ENCODE measurements around the gene FAM78B. TPM values are rescaled to one million over a fixed set of nuclear protein-coding genes. Genes with fewer than 3 reads are reported as not detected.

Gene FAM78B
- total RNA-seq, 1 donor from 2014 or later = 2.8 TPM

DNA sequence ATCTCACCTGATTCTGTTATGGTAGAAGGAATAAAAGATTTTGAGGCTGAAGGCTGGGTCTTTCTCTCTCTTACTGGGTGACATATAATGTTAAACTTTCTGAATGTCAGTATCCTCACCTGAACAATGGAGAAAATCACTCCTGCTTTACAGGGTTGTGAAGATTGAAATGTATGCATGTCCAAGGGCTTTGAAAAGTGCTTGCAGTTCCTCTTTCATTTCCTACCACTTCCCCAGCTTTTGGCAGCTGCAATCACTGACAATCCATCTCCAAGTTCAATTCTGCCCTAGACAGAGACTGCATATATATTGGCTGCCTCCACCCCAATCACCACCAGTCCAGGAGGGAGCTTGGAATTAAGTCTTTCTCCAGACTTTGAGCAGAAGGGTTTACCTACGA, 39.8 kb downstream of the FAM78B start:
- no peak for DNase-seq (ENCODE audit: low spot score)
- intact Hi-C loops (cut with DNase I) = no loop called here
- no peak for ATAC-seq

DNA sequence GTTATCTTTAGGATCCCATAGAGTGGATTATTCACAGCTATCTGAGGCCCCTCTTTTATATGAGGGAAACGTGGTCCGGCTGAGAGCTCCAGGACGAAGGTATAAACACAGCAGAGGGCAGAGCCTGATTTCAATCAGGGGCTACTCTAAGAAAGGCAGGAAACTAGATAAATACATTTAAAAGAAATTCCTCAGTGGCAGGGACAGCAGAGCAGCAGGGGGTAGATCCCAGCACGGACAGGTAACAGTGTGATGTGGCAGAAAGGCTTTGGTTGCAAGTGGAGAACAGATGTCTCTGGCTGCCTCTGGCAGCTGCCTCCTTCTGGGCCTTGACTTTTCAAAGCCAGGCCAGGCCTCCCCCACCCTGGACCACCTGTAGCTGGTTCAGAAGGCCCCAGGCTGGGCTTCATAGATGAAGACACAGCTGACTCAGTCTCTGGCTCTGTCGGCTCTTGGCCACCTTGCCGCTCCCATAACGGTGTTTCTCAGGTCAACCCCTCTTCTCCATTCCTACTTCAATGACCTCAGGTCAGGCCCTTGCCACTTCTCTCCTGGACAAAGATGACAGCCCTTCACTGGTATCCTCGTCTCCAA, 43.8 kb downstream of the FAM78B start:
- intact Hi-C loops (cut with DNase I) = no loop called here
- ATAC-seq = no peak
- DNase-seq (ENCODE audit: low spot score) = no peak

DNA sequence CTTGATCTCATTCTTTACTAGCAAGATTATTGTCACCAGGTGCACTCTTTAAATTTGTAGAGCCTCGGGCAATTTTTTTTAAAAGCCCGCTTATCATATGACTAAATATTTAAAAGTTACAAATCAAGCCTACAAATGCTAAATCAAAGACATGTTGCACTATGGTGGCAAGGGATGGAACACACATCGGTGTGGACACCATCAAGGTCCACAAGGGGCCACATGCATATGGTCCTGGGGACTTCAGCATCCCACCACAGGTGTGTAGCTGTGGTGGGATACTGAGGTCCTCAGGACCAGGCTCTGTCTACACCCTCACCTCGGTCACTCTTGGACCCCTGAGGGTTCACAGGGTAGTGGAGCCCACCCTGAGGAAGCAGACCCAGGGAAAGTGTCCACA, 45.8 kb downstream of the FAM78B start:
- no peak for ATAC-seq

DNA sequence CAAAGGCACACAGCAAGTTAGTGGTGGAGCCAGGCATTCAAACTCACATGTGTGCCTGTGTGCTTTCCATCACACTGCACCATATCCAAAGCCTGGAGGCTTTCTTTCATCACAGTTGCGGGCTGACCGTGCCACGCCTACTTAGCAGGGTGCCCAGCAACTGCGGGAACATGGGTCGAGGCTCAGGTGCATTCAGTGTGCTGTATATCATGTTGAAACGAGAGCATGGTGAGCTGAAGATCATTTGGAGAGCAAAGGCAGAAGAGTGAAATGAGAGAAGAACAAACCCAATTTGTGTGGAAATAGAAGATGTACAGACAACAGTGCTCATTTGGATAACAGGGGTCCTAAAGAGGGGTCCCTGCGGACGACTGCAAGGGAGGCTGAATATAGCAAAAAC, 46.5 kb downstream of the FAM78B start:
- intact Hi-C loops (cut with DNase I) = no loop called here
- no peak for ATAC-seq

More for the DNA sequence above, 45.8 kb downstream of the FAM78B start:
- intact Hi-C loops (cut with DNase I) = no loop called here
- DNase-seq (ENCODE audit: low spot score) = no peak

DNA sequence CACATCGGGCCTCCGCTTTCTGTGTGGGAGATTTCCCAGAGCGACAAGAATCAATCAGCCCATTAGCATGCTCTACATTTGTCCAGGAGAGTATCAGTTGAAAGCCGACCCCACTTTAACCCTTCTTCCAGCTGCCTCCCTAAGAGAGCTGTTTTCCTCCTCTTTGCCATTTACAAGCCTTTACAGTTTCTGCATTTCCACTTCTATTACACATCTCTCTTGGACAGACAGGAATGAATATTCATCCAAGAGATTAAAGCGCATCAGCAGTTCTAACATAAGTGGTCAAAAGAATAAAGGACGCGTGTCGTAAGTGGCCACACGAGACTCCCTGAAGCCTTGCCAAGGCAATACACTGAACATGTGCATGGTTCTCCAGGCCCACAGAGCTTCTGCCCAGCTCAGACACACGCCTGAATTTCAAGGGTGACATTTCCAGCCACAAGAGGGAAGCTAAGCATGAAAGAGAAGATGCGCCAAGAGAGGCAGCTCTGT, 47.3 kb downstream of the FAM78B start:
- DNase-seq (ENCODE audit: low spot score) (no peak), ATAC-seq (no peak)
- intact Hi-C loops (cut with DNase I) = no loop called here

More for the DNA sequence above, 46.5 kb downstream of the FAM78B start:
- DNase-seq (ENCODE audit: low spot score) = no peak

DNA sequence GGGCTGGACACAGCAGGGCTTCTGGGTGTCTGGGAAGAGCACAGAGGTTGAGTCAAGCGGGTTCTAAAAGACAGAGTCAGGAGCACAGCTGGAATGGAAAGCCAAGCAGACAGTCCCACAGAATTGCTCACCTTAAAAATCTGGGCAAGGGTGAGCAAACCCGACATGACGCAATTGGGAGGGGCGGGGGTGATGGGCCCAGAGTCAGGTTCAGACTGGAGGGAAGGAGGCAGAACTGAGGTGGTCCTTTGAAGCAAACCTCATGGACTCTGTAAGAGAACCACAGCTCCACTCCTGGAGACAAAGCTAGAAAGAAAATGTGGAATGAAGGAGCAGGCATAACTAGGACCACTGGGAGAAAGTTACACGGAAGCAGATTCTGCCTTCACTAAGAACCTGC, 49.0 kb downstream of the FAM78B start:
- intact Hi-C loops (cut with DNase I) = no loop called here
- DNase-seq (ENCODE audit: low spot score) = no peak
- no peak for ATAC-seq

DNA sequence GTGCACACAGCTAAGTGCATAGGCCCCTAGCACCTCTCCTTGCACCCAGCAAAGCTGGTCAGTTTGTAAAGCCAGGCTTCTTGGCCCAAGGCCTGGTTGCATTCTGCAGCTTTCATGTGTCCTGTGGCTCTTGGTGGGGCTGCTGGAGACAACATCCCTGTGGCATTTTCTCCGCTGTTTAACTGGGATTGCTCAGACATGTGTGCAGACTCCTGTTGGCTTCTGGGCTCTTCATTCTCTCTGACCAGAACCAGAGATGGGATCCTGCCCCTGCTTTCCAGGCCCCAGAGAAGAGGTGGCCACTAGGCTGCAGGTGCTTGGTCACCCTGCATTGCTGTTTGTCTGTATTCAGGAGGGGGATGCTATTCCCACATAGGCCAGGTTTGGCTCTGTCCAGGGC, 50.8 kb downstream of the FAM78B start:
- ATAC-seq (no peak), DNase-seq (ENCODE audit: low spot score) (no peak)
- intact Hi-C loops (cut with DNase I) = no loop called here

DNA sequence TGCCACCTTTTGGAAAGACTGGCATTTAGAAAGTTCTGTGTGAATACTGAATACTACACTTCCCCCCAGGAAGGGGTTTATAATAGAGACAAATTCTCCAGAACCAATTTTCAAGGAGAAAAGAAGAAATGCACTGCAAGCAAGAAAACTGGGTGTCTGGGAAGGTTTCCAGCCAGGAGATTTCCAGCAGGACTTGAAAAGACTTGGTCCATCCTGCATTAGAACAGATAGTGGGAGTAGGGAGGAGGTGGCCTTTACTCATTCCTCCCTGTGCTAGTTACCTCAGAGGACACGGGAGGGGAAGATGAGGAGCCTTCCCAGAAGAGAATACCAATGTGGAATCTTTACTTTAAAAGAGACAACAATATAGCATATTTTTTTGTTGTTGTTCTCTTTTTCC, 52.4 kb downstream of the FAM78B start:
- intact Hi-C loops (cut with DNase I) = no loop called here
- DNase-seq (ENCODE audit: low spot score) = no peak
- ATAC-seq = no peak

DNA sequence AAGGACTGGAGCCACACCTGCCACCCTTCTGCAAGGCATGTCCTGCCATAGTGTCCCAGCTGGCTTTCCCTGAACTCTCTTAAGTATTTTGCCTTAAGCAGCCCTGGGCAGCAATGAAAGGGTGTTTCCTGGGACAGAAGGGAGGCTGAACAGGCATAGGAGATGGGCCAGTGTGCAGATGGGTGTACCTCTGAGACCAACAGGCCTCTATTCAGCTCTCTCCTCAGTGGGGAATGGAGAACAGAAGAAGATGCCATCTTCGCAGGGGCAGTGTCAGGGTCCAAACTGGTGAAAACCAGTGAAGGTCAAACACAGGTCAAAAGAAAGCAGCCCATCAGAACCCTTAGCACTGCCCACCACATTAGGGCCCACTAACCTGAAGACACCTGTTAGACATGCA, 53.2 kb downstream of the FAM78B start:
- no peak for DNase-seq (ENCODE audit: low spot score)
- intact Hi-C loops (cut with DNase I) = no loop called here
- no peak for ATAC-seq

DNA sequence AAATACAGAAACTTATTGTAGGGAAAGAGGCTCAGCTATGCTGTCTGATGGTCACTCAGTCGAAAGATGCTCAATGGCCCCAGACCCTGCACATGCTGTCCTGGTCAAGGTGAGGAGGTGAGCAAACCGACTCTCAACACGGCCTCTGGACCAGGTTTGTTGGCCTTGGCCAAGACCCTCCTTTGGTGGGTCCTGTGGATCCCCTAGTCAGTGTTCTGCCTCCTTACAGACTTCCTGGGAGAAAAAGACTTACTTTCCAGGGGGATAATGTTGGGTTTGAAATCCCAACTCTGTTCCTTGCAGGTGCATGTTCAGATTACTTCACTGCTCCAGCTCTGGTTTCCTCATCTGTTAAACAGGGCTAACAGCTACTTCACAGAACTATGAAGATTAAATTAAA, 53.8 kb downstream of the FAM78B start:
- DNase-seq (ENCODE audit: low spot score) = no peak
- intact Hi-C loops (cut with DNase I) = no loop called here
- ATAC-seq = no peak

DNA sequence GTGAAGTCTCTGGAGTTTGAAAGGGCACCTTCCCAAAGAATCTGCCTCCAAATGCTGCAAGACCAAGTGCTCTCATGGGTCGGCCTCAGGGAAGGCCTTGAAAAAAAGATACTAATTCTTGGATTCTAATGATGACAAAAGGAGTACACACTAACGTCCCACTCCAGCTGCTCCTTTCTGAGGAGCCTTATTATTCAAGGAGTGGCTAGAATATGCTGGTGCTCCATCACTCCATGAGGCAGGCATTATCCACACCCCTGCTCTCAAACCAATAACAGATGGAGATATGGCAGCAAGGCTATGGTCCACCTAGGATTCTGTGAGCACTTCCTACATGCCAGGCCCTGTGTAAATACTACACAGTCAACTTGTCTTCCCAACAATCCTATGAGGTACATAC, 54.4 kb downstream of the FAM78B start:
- intact Hi-C loops (cut with DNase I) = no loop called here
- DNase-seq (ENCODE audit: low spot score) = no peak
- no peak for ATAC-seq

DNA sequence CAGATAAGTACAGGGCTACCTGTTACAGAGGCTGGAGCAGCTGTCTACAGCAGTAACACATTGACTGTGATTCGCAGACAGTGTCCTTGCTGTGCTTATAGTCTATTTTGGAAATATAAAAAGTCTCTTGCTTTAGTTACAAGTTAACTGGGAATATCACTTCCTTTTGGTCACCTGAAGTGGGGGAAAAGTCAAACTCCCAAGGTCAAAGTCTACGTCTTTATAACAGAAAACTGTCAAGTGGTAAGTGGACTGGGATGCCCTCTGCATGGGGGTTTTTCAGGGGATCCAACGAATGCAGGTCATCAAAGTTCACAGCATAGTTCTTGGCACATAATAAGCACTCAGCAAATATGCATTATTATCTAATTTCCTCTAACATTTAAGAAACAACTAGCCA, 55.4 kb downstream of the FAM78B start:
- DNase-seq (ENCODE audit: low spot score) (no peak), ATAC-seq (no peak)
- intact Hi-C loops (cut with DNase I) = no loop called here

DNA sequence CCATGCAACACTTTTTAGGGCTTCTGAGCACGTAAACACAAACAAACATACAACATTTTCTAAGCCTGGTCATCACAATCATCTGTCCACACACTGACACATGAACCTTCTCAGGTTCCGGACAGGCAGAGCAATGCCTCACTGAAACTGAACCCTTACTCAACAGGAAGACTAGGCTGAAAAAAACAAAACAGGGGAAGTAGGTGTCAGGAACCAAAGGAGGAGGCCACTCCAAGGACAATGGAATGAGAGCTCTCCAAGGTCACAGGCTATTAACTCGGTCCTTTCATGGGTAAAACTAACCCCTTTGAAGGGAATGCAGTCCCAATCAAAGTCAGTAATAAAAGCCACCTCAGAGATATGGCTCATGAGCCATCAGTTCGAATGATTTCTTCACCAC, 76.6 kb downstream of the FAM78B start:
- ATAC-seq (no peak), DNase-seq (ENCODE audit: low spot score) (no peak)
- intact Hi-C loops (cut with DNase I) = no loop called here

DNA sequence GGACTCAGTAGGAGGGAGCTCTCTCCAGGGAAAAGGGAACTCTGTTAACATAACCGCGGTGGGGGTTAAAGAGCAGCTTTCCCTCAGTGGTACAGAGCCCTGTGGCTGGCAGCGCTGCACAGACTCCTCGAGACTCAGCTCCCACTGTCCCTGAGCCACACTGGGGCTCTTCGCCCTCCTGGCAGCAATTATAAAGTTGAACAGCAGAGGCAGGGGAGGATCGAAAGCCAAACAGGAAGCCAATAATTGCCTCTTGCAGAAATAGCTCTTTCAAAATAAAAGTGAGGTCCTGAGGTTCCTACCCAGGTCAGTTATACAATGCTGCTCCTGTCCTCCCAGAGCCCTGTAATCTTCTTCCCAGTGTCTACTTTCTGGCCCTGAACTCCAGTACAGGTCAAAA, 77.0 kb downstream of the FAM78B start:
- intact Hi-C loops (cut with DNase I) = no loop called here
- ATAC-seq = peak; percentile 42
- no peak for DNase-seq (ENCODE audit: low spot score)

DNA sequence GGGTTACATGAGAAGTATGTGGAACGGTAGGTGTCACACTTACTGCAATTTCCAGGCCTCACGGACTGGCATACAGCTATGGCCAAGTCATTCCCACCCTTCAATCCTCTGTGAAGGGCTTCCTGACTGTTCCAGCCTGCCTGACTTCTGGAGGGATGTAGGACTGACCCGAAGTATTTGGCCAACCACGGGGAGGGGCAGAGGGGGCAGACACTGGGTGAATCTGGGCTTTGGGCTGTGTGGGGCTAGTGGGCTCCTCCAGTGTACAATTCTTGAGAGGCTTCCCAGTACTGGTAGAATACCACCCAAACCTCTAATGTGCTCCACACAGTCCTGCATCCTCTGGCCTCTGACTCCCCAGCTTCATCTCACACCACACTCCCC, 78.2 kb downstream of the FAM78B start:
- DNase-seq (ENCODE audit: low spot score) = no peak
- intact Hi-C loops (cut with DNase I) = no loop called here
- peak; percentile 11 for ATAC-seq

DNA sequence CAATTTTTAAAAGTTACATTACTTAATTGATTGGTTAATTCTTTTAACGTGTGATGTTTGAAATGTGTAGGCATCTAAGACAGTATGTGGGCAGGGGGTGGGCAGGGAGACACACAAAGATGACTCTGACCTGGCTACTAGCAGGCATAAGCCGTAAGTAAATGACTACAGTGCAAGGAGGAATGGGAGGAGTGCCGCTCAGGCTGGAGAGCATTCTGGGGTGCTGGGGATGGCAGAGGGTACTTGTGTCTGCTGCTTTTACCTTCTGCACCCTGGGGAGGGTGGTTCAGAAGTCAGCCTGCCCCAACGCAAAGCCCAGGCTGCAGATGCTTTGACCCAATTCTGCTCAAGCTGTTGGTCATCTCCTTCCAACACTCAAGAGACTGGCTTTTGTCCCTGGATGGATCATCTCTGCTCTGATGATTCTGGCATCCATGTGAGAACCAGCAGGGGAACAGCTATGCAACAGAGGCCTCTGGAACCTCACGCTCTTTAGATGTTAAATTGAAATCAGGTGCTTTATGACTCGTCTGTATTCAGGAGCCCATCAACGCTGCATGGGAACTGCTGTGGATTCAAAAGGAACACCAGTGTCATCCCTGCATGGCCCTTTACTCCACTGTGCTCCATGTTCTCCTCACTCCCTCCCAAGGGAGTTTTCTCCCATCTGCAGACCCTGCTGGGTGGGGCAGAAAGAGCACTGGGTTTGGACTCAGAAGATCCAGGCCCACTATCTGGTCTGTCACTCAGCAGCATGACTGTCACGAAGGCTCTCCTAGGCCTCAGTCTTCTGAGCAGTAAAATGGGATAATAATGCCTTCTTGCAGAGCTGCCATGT, 78.8 kb downstream of the FAM78B start:
- intact Hi-C loops (cut with DNase I) = no loop called here
- DNase-seq (ENCODE audit: low spot score) = no peak
- ATAC-seq = no peak

DNA sequence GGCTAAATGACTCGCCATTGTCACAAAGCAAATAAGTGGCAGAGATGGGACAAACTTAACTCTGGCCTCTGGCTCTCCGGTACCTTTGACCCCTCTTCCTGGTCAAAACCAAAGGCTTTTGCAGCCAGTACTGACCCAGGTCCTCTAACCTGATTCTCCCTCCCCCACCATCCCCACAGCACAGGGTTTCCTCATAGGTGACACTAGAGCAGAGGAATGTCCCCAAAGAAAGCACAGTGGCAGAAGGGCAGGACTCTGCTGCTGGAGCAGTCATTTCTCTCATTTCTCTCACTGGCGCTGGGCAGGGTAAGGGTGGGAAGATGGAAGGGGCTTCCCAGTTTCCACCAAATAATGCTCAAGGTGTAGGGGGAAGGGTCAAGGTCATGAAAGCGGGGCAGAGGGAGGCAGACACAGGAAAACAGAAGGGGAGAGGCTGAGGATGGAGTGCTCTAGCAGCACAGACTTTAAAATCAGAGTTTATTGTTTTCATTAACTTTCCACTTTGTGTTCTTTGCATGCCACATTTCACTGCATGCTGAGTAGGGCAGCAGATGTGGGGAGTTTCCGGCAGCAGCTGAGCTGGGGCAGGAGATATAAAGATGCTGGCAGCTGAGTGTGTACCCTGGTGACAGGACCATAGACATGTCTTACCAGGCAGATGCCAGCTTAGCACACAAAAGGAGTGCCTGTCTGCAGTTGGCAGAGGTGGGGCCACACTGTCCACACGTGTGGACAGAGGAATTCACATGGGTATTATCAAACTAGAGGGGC, 80.5 kb downstream of the FAM78B start:
- DNase-seq (ENCODE audit: low spot score) = no peak
- ATAC-seq = no peak
- intact Hi-C loops (cut with DNase I) = no loop called here

DNA sequence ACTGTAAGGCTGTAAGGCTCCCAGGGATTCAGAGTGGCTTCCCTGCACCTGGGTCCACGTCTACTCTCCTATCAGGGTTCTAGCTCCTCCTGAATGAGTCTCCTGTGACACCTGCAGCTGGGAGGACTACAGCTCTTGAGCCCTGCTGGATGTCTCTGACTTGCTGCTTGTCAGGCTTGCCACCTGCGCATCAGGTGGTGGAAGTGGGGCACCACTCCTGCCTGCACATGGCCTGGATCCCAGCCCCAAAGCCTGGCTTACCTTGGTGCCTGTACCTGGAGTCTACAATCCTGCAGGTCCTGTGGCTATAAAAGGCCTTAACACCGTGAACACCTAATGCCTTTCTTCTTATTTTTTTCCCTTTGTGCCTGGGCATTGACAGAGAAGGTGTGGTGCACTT, 82.2 kb downstream of the FAM78B start:
- no peak for DNase-seq (ENCODE audit: low spot score)
- intact Hi-C loops (cut with DNase I) = no loop called here
- ATAC-seq = no peak

DNA sequence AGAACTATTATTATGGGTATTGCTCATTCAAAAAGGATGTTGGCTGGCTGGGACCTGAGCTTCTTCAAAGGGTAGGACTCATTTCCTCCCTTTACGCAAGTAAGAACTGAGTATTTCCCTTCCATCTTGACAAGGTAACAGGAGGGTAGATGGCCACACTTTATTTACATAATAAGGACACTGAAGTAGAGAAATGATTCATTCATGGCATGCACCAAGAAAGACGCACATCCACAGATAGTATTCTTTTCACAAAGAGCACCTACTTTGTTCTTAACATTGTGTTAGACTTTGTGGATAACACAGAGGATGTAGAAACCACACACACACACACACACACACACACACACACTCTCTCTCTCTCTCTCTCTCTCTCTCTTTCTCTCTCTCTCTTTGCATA, 82.9 kb downstream of the FAM78B start:
- intact Hi-C loops (cut with DNase I) = no loop called here
- no peak for DNase-seq (ENCODE audit: low spot score)
- ATAC-seq = no peak

DNA sequence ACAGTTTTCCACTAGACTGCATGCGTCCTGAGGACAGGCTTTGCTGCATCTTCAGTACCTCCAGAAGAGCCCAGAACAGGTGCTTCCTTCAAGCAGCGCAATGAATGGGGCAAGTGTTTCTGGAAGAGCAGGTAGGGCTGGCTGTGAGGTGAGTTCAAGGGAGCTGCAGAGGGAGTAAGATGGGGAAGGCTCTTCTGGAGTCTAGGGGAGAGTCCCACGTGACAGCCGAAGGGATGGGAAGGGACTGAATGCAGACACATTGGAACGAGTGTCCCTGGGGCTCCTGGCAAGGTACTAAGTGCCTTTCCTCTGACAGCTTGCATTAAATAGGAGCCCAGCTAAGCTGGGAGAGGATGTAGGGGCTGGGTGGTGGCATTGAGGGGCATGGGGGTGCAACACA, 84.2 kb downstream of the FAM78B start:
- no peak for DNase-seq (ENCODE audit: low spot score)
- intact Hi-C loops (cut with DNase I) = no loop called here
- no peak for ATAC-seq

All from sciatic nerve (tissue), 2 donors.